Activated gamma-delta T cell (primary cell): Measurements from ENCODE around the gene SIDT1.
"Not testable (repeated sequence)": the region's sequence is repeated elsewhere in the genome, so short reads cannot be mapped to it uniquely, and the experiment has no call there.

Source experiments
- DNase-seq: peaks from one replicate; lab custom pipeline; 2025; lab: John Stamatoyannopoulos, UW

The SIDT1 gene

GRCh38 chr3:113634782-113635474, 102.6 kb downstream of the SIDT1 start:
- DNase-seq, result no peak

- not testable (repeated sequence) for DNase-seq
Measured at GRCh38 chr3:113636034-113636433, 103.7 kb downstream of the SIDT1 start.

- DNase-seq, result no peak
Measured at GRCh38 chr3:113637756-113638155, 105.4 kb downstream of the SIDT1 start.

GRCh38 chr3:113638910-113639309, 106.6 kb downstream of the SIDT1 start:
- DNase-seq, result no peak

GRCh38 chr3:113643583-113643982, 111.2 kb downstream of the SIDT1 start:
- no peak for DNase-seq

- no peak for DNase-seq
Measured at GRCh38 chr3:113648524-113648923, 116.2 kb downstream of the SIDT1 start.

- DNase-seq, result no peak
Measured at GRCh38 chr3:113649174-113649845, 117.0 kb downstream of the SIDT1 start.

- DNase-seq, result no peak
Measured at GRCh38 chr3:113654310-113654709, 122.0 kb downstream of the SIDT1 start.

- DNase-seq, result no peak
Measured at GRCh38 chr3:113654851-113655250, 122.5 kb downstream of the SIDT1 start.

GRCh38 chr3:113658107-113658506, 125.8 kb downstream of the SIDT1 start:
- no peak for DNase-seq

GRCh38 chr3:113659101-113659541, 126.8 kb downstream of the SIDT1 start:
- no peak for DNase-seq

- no peak for DNase-seq
Measured at GRCh38 chr3:113659996-113660395, 127.6 kb downstream of the SIDT1 start.

GRCh38 chr3:113660458-113660857, 128.1 kb downstream of the SIDT1 start:
- DNase-seq, result no peak

- no peak for DNase-seq
Measured at GRCh38 chr3:113660896-113661295, 128.5 kb downstream of the SIDT1 start.

- DNase-seq, result no peak
Measured at GRCh38 chr3:113662824-113663223, 130.5 kb downstream of the SIDT1 start.

GRCh38 chr3:113663324-113663750, 131.0 kb downstream of the SIDT1 start:
- no peak for DNase-seq

- DNase-seq, result no peak
Measured at GRCh38 chr3:113663761-113664160, 131.4 kb downstream of the SIDT1 start.

- no peak for DNase-seq
Measured at GRCh38 chr3:113664523-113665094, 132.3 kb downstream of the SIDT1 start.

- no peak for DNase-seq
Measured at GRCh38 chr3:113668015-113668414, 135.7 kb downstream of the SIDT1 start.

- DNase-seq, result no peak
Measured at GRCh38 chr3:113673593-113673992, 141.2 kb downstream of the SIDT1 start.

GRCh38 chr3:113676261-113676660, 143.9 kb downstream of the SIDT1 start:
- DNase-seq, result no peak

GRCh38 chr3:113677737-113678136, 145.4 kb downstream of the SIDT1 start:
- DNase-seq, result no peak

- DNase-seq, result no peak
Measured at GRCh38 chr3:113678773-113679172, 146.4 kb downstream of the SIDT1 start.
